ENCODE results near the gene SEPTIN5. TPM values are rescaled to one million over a fixed set of nuclear protein-coding genes. Genes with fewer than 3 reads are reported as not detected.

SEPTIN5 gene
- polyA plus RNA-seq, 1 experiment = 38.8 TPM

DNA sequence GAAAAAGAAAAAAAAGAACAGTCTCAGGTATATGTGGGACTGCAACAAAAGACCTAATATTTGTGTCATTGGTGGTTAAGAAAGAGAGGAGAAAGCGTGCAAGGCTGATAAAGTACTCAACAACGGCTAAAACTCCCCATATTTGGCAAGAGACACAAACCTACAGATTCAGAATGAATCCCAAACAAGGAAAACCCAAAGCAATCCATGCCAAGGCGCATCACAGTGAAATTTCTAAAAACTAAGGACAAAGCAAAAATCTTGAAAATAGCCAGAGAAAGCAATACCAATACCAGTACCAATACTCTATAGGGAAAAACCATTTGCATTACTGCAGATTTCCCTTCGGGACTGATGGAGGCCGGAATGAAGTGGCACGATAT, 32.4 kb upstream of the SEPTIN5 start:
- CTCF ChIA-PET = no interaction called here
- no peak for DNase-seq (ENCODE audit: low read depth)
- TF ChIP-seq, protein P1, sequence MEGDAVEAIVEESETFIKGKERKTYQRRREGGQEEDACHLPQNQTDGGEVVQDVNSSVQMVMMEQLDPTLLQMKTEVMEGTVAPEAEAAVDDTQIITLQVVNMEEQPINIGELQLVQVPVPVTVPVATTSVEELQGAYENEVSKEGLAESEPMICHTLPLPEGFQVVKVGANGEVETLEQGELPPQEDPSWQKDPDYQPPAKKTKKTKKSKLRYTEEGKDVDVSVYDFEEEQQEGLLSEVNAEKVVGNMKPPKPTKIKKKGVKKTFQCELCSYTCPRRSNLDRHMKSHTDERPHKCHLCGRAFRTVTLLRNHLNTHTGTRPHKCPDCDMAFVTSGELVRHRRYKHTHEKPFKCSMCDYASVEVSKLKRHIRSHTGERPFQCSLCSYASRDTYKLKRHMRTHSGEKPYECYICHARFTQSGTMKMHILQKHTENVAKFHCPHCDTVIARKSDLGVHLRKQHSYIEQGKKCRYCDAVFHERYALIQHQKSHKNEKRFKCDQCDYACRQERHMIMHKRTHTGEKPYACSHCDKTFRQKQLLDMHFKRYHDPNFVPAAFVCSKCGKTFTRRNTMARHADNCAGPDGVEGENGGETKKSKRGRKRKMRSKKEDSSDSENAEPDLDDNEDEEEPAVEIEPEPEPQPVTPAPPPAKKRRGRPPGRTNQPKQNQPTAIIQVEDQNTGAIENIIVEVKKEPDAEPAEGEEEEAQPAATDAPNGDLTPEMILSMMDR (IDR thresholded peaks at IDR 0.05; ENCODE audit: insufficient read depth, low read depth, low read length) = no peak
- Histone ChIP-seq H3K36me3 (ENCODE audit: control insufficient read depth, insufficient read depth, low read length) (no peaks in the 10 kb centered on the region), H3K4me3 (ENCODE audit: low read depth, low read length) (no peak overlapping the region), H3K27me3 (ENCODE audit: control insufficient read depth, insufficient read depth, low read length) (peaks cover 1% of the 10 kb centered on the region; the same call in 1 of the 2 replicates)
- POLR2A ChIA-PET = no interaction called here

DNA sequence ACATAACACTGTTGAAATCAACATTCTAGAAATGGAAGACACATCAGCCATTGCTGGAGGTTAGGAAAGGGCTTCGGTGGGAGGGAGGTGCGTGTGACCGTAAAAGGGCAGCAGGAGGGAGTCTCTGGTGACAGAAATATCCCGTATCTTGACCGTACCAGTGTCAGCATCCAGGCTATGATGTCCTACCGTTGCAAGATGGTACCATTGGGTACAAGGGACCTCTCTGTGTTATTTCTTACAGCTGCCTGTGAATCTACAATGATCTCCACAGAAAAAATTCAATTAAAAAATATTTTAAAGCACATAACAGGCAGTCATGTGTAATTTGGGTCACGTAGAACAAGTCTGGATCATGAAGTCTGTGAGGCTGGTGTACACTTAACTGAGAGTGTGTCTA, 27.4 kb upstream of the SEPTIN5 start:
- ChIA-PET CTCF (interaction anchor here (1.2 to 3.1 kb wide), 3 partner anchors 7 to 44 kb away, joined by 4 to 31 read pairs (median 5); no protein-coding TSS in a partner anchor), POLR2A (no interaction called here)
- TF ChIP-seq, protein P1 (IDR thresholded peaks at IDR 0.05; ENCODE audit: insufficient read depth, low read depth, low read length) = no peak
- no peak for DNase-seq (ENCODE audit: low read depth)
- Histone ChIP-seq H3K27me3 (ENCODE audit: control insufficient read depth, insufficient read depth, low read length) (peaks cover 13% of the 10 kb centered on the region), H3K4me3 (ENCODE audit: low read depth, low read length) (no peak overlapping the region), H3K36me3 (ENCODE audit: control insufficient read depth, insufficient read depth, low read length) (no peaks in the 10 kb centered on the region)

DNA sequence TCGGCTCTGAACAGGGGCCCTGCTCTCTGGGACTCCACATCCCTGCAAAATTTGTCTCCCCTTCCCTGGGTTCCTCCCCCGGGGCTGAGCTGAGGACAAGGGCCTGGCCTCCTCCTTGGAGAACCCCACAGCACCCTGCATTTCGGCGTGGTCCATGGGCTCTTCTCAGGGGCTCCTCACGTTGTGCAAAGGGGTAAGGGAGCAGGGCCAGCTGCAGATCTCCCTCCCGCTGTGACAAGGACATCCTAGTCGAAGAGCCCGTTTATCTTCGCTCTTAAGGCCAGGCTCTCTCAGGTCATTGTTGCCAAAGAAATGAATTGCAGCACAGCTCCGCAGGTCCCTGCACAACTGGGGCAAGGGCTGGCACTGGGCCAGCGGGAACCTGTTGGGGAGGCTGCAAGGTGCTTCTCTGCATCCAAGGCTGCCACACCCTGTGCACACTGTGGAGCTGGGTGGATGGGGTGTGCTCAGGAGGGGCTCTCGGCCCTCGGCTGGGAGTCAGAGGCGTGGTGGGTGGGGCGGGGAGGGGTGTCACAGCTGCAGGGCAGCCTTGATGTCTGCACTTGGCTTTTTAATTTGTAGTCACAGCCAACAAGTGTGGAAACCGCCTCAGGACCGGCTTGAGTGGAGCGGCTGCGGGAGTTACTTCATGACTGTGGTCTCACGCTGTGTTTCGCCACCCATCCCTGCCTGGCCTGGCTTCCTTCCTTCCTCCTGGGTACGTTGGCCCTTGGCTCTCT, 26.6 kb upstream of the SEPTIN5 start:
- TF ChIP-seq, protein P1 (IDR thresholded peaks at IDR 0.05; ENCODE audit: insufficient read depth, low read depth, low read length) = no peak
- ChIA-PET POLR2A (no interaction called here), CTCF (interaction anchor here (2.3 to 3.1 kb wide), 2 partner anchors 8 to 9 kb away, joined by 5 to 31 read pairs; no protein-coding TSS in a partner anchor)

DNA sequence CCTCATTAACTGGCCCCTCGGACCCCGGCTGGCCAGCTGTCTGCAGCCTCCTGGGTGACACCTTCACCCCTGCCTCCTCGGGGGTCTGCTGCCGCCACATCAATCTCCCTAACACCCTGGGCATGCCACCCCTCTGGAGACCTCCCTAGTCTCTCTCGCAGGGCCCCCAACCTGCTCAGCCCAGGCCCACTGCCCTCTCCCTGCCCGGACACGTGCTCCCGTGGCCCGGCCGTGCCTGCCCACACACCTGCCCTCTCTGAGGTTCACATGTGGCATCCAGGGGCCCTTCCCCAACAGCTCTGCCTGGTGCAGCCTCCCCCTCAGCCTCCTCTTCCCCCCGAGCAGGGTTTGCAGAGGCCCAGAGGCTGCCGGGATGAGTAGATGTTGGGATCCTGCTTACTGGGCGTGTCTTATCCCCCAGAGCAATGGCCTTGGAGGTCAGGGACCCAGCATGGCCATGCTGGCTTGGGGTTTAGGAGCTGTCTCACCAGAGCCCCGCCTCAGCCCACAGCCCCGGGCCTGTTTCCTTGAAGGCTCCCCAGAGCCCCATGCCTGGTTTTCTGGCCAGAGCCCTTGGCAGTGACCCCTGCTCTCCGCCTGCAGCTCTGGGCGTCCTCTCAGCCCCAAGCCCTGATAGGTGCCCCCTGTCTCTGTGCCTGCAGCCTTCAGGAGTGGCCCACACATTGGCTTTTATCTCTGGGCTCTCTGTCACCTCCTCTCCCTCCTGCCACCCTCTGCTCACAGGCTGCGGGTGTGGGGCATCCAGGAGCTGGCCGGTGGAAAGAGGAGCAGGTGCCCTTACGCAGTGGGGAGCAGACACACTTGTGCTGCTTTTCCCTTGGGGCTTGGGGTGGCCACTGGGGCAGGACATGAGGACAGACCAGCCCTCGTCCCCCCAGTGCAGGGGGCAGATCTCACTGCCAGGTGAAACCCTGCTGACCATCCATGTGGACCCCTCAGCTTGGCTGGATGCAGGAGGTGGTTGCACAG, 25.7 kb upstream of the SEPTIN5 start:
- TF ChIP-seq, protein P1 (IDR thresholded peaks at IDR 0.05; ENCODE audit: insufficient read depth, low read depth, low read length) = no peak
- ChIA-PET CTCF (interaction anchor here (1.1 to 3.1 kb wide), 3 partner anchors 9 to 28 kb away, joined by 3 to 31 read pairs (median 5); no protein-coding TSS in a partner anchor), POLR2A (interaction anchor here (0.6 kb wide), 1 partner anchor 164 kb away, joined by 3 read pairs; no protein-coding TSS in a partner anchor)
- H3K4me3 ChIP-seq (ENCODE audit: low read depth, low read length) = no peak overlapping the region
- H3K36me3 ChIP-seq (ENCODE audit: control insufficient read depth, insufficient read depth, low read length) = no peaks in the 10 kb centered on the region
- DNase-seq (ENCODE audit: low read depth) = no peak
- peaks cover 13% of the 10 kb centered on the region for H3K27me3 ChIP-seq (ENCODE audit: control insufficient read depth, insufficient read depth, low read length)

More for the DNA sequence above, 26.6 kb upstream of the SEPTIN5 start:
- Histone ChIP-seq H3K36me3 (ENCODE audit: control insufficient read depth, insufficient read depth, low read length) (no peaks in the 10 kb centered on the region), H3K4me3 (ENCODE audit: low read depth, low read length) (no peak overlapping the region), H3K27me3 (ENCODE audit: control insufficient read depth, insufficient read depth, low read length) (peaks cover 13% of the 10 kb centered on the region)
- DNase-seq (ENCODE audit: low read depth) = no peak

Measured in BJ (cell line).